K562 (cell line): ENCODE measurements around the gene FAM186B. TPM values are rescaled to one million over a fixed set of nuclear protein-coding genes. Genes with fewer than 3 reads are reported as not detected.
A peak's percentile ranks its signal among the peaks of the same experiment; 100 is the strongest.

ENCODE experiments used
- ATAC-seq: fragments of 200-7000 bp; cut with Tn5 transposase; 3 replicates; pipeline ENCODE4 v1.9.1; 2020; ENCODE audit warnings: moderate library complexity
- BruUV-seq: library from RNA; stranded (reverse); fragments of 400-500 nt; replicated peaks from 2 replicates; lab custom pipeline; 2021; lab: Mats Ljungman, UMichigan
- CTCF ChIA-PET: fragments of 300-600 bp; formaldehyde crosslinking; extraction: SDS; loops from one replicate; lab custom pipeline; 2021; ENCODE audit warnings: low intra/inter-chr PET ratio; lab: Yijun Ruan, JAX
- POLR2A ChIA-PET: fragments of 300-600, 350-650 bp; sonication (Branson Sonifier 250); formaldehyde crosslinking; extraction: SDS; loops from one replicate; lab custom pipeline; 2021; ENCODE audit warnings: antibody characterized with exemption, inconsistent platforms; lab: Yijun Ruan, JAX
- DNase-seq, 4 experiments: peaks; one replicate each; pipeline versions ENCODE4 v3.0.0 to v3.0.0-alpha.2; 2011 to 2018; ENCODE audit warnings: low spot score in 3 of 4, mixed read lengths in 3 of 4; ENCODE audit errors: extremely low read depth in 1 of 4
- FAIRE-seq: peaks from 2 replicates; lab custom pipeline; 2011; peaks lifted over from hg19 to GRCh38; lab: Jason Lieb, UNC
- H2AFZ ChIP-seq: 2 replicates; pipeline ENCODE4 v1.6.0; 2011; ENCODE audit warnings: low read depth, low read length, control low read depth, inconsistent platforms
- H3K27ac ChIP-seq: fragments of 200-600 bp; 3 replicates; pipeline ENCODE4 v1.8.0; 2011; ENCODE audit warnings: low read depth, mild to moderate bottlenecking, control low read depth, inconsistent platforms, low read length, moderate library complexity, mixed read lengths; ENCODE audit errors: extremely low read depth
- H3K27me3 ChIP-seq, 2 experiments: fragments of 300-600 bp in 1 of 2; 2 replicates in 1 of 2; 3 replicates in 1 of 2; pipeline versions ENCODE4 v1.6.0 to v1.8.0; 2011; ENCODE audit warnings: inconsistent platforms in 2 of 2, low read length in 2 of 2, mild to moderate bottlenecking in 1 of 2, mixed read lengths in 1 of 2, moderate library complexity in 1 of 2; ENCODE audit not compliant: control insufficient read depth in 2 of 2, insufficient read depth in 2 of 2
- H3K36me3 ChIP-seq: fragments of 300-600 bp; 3 replicates; pipeline ENCODE4 v1.8.0; 2011; ENCODE audit warnings: mild to moderate bottlenecking, low read length, inconsistent platforms; ENCODE audit not compliant: control insufficient read depth, insufficient read depth
- H3K4me1 ChIP-seq, 2 experiments: fragments of 200-600 bp in 1 of 2; replicated peaks in 1 of 2; 2 replicates in 1 of 2; 3 replicates in 1 of 2; pipeline versions ENCODE4 v1.5.1 to v1.8.0; 2011; ENCODE audit warnings: inconsistent platforms in 2 of 2, low read length in 2 of 2, mild to moderate bottlenecking in 1 of 2, mixed read lengths in 1 of 2, moderate library complexity in 1 of 2; ENCODE audit not compliant: control insufficient read depth in 2 of 2, insufficient read depth in 2 of 2
- H3K4me2 ChIP-seq: 2 replicates; pipeline ENCODE4 v1.6.1; 2011; ENCODE audit warnings: low read length, control low read depth, inconsistent platforms, mixed read lengths; ENCODE audit not compliant: insufficient read depth
- H3K4me3 ChIP-seq: fragments of 200-600 bp; sonication (generic), shearing (Covaris generic); 2 replicates; pipeline ENCODE4 v1.5.1; 2016; ENCODE audit warnings: control low read depth, inconsistent platforms
- H3K79me2 ChIP-seq: fragments of 200-600 bp; 3 replicates; pipeline ENCODE4 v1.8.0; 2011; ENCODE audit warnings: low read length, inconsistent platforms; ENCODE audit not compliant: control insufficient read depth, insufficient read depth
- H3K9ac ChIP-seq, 2 experiments: 2 replicates each; pipeline versions ENCODE4 v1.6.0 to v1.6.1; 2011; ENCODE audit warnings: low read depth in 2 of 2, low read length in 2 of 2, control low read depth in 1 of 2, inconsistent platforms in 1 of 2, mild to moderate bottlenecking in 1 of 2, mixed read lengths in 1 of 2; ENCODE audit not compliant: insufficient read depth in 1 of 2
- H3K9me1 ChIP-seq: one replicate; pipeline ENCODE4 v1.6.0; 2011; ENCODE audit warnings: inconsistent platforms, mild to moderate bottlenecking, low read length, moderate library complexity; ENCODE audit not compliant: control insufficient read depth, insufficient read depth
- H3K9me3 ChIP-seq: replicated peaks from 2 replicates; pipeline ENCODE4 v1.5.1; 2011; ENCODE audit warnings: low read depth, low read length, inconsistent platforms; ENCODE audit not compliant: control insufficient read depth, insufficient read depth
- H4K20me1 ChIP-seq: replicated peaks from 2 replicates; pipeline ENCODE4 v1.6.1; 2011; ENCODE audit warnings: low read length, inconsistent platforms, mixed read lengths; ENCODE audit not compliant: control insufficient read depth, insufficient read depth
- FUS ChIP-seq: fragments of 200-400 bp; formaldehyde crosslinking; optimal IDR thresholded peaks from 2 replicates; pipeline ENCODE3; 2017; ENCODE audit warnings: low read depth, low read length
- GTF2F1 ChIP-seq: IDR thresholded peaks from 2 replicates; pipeline ENCODE4 v1.6.1; 2011; ENCODE audit warnings: low read depth, low read length, improper control_type of control experiment
- HNRNPK ChIP-seq: fragments of 200-400 bp; formaldehyde crosslinking; IDR thresholded peaks from one replicate; pipeline ENCODE4 v1.6.1; 2018; ENCODE audit warnings: mild to moderate bottlenecking, low read depth, low read length; ENCODE audit not compliant: poor library complexity, severe bottlenecking
- MTA3 ChIP-seq: fragments of 450-650 bp; formaldehyde crosslinking; IDR thresholded peaks from 2 replicates; pipeline ENCODE4 v1.6.1; 2017; ENCODE audit warnings: mild to moderate bottlenecking, borderline replicate concordance
- PHF8 ChIP-seq: fragments of 200-600 bp; sonication (generic); IDR thresholded peaks from 2 replicates; pipeline ENCODE4 v1.6.1; 2012; ENCODE audit warnings: mixed run types, mild to moderate bottlenecking, inconsistent platforms, low read length, moderate library complexity, borderline replicate concordance
- TGIF2 ChIP-seq: sonication (generic); formaldehyde crosslinking; IDR thresholded peaks from 2 replicates; pipeline ENCODE4 v1.8.1; 2022; ENCODE audit warnings: mild to moderate bottlenecking, missing genetic modification reagents, moderate library complexity
- WGBS: fragments of 100-300 bp; shearing (Covaris generic); methylation state at CpG from one replicate; pipeline ENCODE4 v1.1.6; 2016; ENCODE audit warnings: low coverage, mixed read lengths; ENCODE audit not compliant: insufficient coverage; ENCODE audit errors: missing lambda C conversion rate; 5-methylcytosine and 5-hydroxymethylcytosine counted together
- in situ Hi-C: fragments of 300-500 bp; cut with MboI; formaldehyde crosslinking; loops from 4 replicates; pipeline ENCODE4 v1.15.0; 2018; ENCODE audit warnings: inconsistent platforms, mixed read lengths
- intact Hi-C: fragments of 100-400 bp; cut with micrococcal nuclease; formaldehyde crosslinking; loops from 2 replicates; pipeline ENCODE4 v1.14.2; 2022
- polyA plus RNA-seq, 8 experiments: library from polyadenylated mRNA; depleted of rRNA in 4 of 8; stranded (reverse) in 5 of 8; unstranded in 3 of 8; fragments of >200 nt; fragmentation: Nextera tagmentation in 2 of 8; fragmentation: Illumina TruSeq in 1 of 8; extraction: Ambion mirVana in 2 of 8; extraction: Trizol in 1 of 8; gene quantifications; 2 replicates each; pipeline versions ENCODE4 v1.2.1 to v1.2.3, GENCODE V29; 2011 to 2014; ENCODE audit warnings: inconsistent platforms in 1 of 8, missing spikeins in 1 of 8
- total RNA-seq, 7 experiments: library from RNA; depleted of rRNA in 6 of 7; stranded (reverse); fragments of >200 nt in 6 of 7; fragmentation: Illumina TruSeq in 2 of 7; extraction: Trizol in 2 of 7; gene quantifications; 2 replicates each; pipeline versions ENCODE4 v1.2.1 to v1.2.3, GENCODE V29; 2011 to 2021; ENCODE audit warnings: low replicate concordance in 1 of 7
- TF ChIP-seq, protein P1 (sequence below), 2 experiments: fragments of 450-650 bp in 1 of 2; IDR thresholded peaks; 2 replicates each; pipeline ENCODE4 v1.6.1; 2011 to 2017; ENCODE audit warnings: low read depth in 2 of 2, antibody characterized with exemption in 1 of 2, borderline replicate concordance in 1 of 2, low read length in 1 of 2, mild to moderate bottlenecking in 1 of 2, mixed read lengths in 1 of 2; ENCODE audit not compliant: control insufficient read depth in 1 of 2
- TF ChIP-seq, protein P2 (sequence below): fragments of 450-650 bp; IDR thresholded peaks from 2 replicates; pipeline ENCODE4 v1.6.1; 2016; ENCODE audit warnings: low read depth

FAM186B gene
- total and polyA plus RNA-seq, 9 of the 15 experiments (the other 6 are each of a cell fraction or from before 2014, with no cell fraction given) = 0.07 to 0.42 (median 0.15) TPM

GRCh38 chr12:49588721-49589516, 16.5 kb downstream of the FAM186B start:
- H2AFZ ChIP-seq = no peak overlapping the region
- in situ Hi-C loops = no loop called here
- no TSS peak for BruUV-seq
- ChIA-PET CTCF (no interaction called here), POLR2A (interaction anchor here (0.6 to 1.2 kb wide), 3 partner anchors 11 to 102 kb away, joined by 3 read pairs; no protein-coding TSS in a partner anchor)
- no peaks in the 10 kb centered on the region for H4K20me1 ChIP-seq
- H3K4me1 ChIP-seq = peaks cover 0 to 8% of the 10 kb centered on the region in 2 experiments; a peak in 1 of 5 replicates
- intact Hi-C loops = no loop called here
- no peak for DNase-seq
- H3K4me2 ChIP-seq = no peak overlapping the region
- H3K4me3 ChIP-seq = no peak overlapping the region
- H3K9me3 ChIP-seq = no peaks in the 10 kb centered on the region
- peaks cover 21% of the 10 kb centered on the region; the same call in 1 of the 3 replicates for H3K36me3 ChIP-seq
- H3K27me3 ChIP-seq = no peaks in the 10 kb centered on the region
- H3K9me1 ChIP-seq = peaks cover 2% of the 10 kb centered on the region
- 79% methylated on average over 4 of the region's 4 CpGs for WGBS
- FAIRE-seq = no peak
- H3K9ac ChIP-seq = 0 out of 4 replicates have a peak overlapping the region, but pooled peaks of 1 of the 2 experiments have one; percentile 47
- H3K79me2 ChIP-seq = no peaks in the 10 kb centered on the region
- ATAC-seq = no peak
- no peak overlapping the region for H3K27ac ChIP-seq
- TF ChIP-seq, protein P1, sequence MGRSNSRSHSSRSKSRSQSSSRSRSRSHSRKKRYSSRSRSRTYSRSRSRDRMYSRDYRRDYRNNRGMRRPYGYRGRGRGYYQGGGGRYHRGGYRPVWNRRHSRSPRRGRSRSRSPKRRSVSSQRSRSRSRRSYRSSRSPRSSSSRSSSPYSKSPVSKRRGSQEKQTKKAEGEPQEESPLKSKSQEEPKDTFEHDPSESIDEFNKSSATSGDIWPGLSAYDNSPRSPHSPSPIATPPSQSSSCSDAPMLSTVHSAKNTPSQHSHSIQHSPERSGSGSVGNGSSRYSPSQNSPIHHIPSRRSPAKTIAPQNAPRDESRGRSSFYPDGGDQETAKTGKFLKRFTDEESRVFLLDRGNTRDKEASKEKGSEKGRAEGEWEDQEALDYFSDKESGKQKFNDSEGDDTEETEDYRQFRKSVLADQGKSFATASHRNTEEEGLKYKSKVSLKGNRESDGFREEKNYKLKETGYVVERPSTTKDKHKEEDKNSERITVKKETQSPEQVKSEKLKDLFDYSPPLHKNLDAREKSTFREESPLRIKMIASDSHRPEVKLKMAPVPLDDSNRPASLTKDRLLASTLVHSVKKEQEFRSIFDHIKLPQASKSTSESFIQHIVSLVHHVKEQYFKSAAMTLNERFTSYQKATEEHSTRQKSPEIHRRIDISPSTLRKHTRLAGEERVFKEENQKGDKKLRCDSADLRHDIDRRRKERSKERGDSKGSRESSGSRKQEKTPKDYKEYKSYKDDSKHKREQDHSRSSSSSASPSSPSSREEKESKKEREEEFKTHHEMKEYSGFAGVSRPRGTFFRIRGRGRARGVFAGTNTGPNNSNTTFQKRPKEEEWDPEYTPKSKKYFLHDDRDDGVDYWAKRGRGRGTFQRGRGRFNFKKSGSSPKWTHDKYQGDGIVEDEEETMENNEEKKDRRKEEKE (IDR thresholded peaks at IDR 0.05; ENCODE audit: borderline replicate concordance in 1 of 2, control insufficient read depth in 1 of 2, low read depth in 2 of 2, low read length in 1 of 2) = no peak
- no peak for TF ChIP-seq HNRNPK
- no peak for TF ChIP-seq TGIF2 (CRISPR knock-in tag)
- no peak for TF ChIP-seq PHF8
- TF ChIP-seq MTA3 = no peak
- TF ChIP-seq FUS = no peak
- TF ChIP-seq GTF2F1 = no peak
- TF ChIP-seq, protein P2, sequence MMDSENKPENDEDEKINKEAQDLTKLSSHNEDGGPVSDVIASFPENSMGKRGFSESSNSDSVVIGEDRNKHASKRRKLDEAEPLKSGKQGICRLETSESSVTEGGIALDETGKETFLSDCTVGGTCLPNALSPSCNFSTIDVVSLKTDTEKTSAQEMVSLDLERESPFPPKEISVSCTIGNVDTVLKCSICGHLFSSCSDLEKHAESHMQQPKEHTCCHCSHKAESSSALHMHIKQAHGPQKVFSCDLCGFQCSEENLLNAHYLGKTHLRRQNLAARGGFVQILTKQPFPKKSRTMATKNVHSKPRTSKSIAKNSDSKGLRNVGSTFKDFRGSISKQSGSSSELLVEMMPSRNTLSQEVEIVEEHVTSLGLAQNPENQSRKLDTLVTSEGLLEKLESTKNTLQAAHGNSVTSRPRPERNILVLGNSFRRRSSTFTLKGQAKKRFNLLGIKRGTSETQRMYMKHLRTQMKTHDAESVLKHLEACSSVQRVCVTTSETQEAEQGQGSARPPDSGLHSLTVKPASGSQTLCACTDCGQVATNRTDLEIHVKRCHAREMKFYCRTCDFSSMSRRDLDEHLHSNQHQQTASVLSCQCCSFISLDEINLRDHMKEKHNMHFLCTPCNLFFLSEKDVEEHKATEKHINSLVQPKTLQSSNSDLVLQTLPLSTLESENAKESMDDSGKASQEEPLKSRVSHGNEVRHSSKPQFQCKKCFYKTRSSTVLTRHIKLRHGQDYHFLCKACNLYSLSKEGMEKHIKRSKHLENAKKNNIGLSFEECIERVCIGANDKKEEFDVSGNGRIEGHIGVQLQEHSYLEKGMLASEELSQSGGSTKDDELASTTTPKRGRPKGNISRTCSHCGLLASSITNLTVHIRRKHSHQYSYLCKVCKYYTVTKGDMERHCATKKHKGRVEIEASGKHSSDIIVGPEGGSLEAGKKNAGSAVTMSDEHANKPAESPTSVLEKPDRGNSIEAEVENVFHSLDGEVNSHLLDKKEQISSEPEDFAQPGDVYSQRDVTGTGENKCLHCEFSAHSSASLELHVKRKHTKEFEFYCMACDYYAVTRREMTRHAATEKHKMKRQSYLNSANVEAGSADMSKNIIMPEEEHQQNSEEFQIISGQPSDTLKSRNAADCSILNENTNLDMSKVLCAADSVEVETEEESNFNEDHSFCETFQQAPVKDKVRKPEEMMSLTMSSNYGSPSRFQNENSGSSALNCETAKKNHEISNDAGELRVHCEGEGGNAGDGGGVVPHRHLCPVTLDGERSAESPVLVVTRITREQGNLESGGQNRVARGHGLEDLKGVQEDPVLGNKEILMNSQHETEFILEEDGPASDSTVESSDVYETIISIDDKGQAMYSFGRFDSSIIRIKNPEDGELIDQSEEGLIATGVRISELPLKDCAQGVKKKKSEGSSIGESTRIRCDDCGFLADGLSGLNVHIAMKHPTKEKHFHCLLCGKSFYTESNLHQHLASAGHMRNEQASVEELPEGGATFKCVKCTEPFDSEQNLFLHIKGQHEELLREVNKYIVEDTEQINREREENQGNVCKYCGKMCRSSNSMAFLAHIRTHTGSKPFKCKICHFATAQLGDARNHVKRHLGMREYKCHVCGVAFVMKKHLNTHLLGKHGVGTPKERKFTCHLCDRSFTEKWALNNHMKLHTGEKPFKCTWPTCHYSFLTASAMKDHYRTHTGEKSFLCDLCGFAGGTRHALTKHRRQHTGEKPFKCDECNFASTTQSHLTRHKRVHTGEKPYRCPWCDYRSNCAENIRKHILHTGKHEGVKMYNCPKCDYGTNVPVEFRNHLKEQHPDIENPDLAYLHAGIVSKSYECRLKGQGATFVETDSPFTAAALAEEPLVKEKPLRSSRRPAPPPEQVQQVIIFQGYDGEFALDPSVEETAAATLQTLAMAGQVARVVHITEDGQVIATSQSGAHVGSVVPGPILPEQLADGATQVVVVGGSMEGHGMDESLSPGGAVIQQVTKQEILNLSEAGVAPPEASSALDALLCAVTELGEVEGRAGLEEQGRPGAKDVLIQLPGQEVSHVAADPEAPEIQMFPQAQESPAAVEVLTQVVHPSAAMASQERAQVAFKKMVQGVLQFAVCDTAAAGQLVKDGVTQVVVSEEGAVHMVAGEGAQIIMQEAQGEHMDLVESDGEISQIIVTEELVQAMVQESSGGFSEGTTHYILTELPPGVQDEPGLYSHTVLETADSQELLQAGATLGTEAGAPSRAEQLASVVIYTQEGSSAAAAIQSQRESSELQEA = no peak
